ENCODE results near the gene STMP1. TPM values are rescaled to one million over a fixed set of nuclear protein-coding genes. Genes with fewer than 3 reads are reported as not detected.
A peak's percentile ranks its signal among the peaks of the same experiment; 100 is the strongest.
"Not testable (repeated sequence)": the region's sequence is repeated elsewhere in the genome, so short reads cannot be mapped to it uniquely, and the experiment has no call there.

STMP1 gene
- total RNA-seq, 1 experiment from 2014 or later: 38.4 TPM

- Mint-ChIP-seq H3K4me1 (no peaks in the 10 kb centered on the region), H3K4me3 (no peak overlapping the region), H3K27me3 (ENCODE audit: low read depth) (no peaks in the 10 kb centered on the region), H3K36me3 (ENCODE audit: insufficient read depth in 1 of 3, low read depth in 3 of 3) (peaks cover 41 to 87% (median 86%) of the 10 kb centered on the region in 3 experiments), H3K27ac (peak overlapping the region; percentile 2 to 54 (median 24); a peak in 3 of 7 replicates), H3K9me3 (no peaks in the 10 kb centered on the region)
- Histone ChIP-seq H3K79me2 (ENCODE audit: insufficient read depth, low read length) (no peaks in the 10 kb centered on the region), H3K23me2 (ENCODE audit: insufficient read length, low read depth, low read length, poor library complexity, severe bottlenecking) (no peaks in the 10 kb centered on the region), H3K14ac (ENCODE audit: insufficient read depth, low read length) (no peak overlapping the region), H3K27me3 (ENCODE audit: insufficient read depth, low read length) (no peaks in the 10 kb centered on the region), H3K9ac (ENCODE audit: extremely low read depth, insufficient read length, low read length) (no peak overlapping the region), H2AK5ac (ENCODE audit: insufficient read length, low read length) (no peak overlapping the region), H2BK12ac (ENCODE audit: insufficient read length, low read depth, low read length) (no peak overlapping the region), H4K5ac (ENCODE audit: insufficient read length, low read depth, low read length) (no peak overlapping the region), H3K4me2 (ENCODE audit: insufficient read depth, insufficient read length, low read length) (no peak overlapping the region), H2BK15ac (ENCODE audit: low read depth, low read length) (no peak overlapping the region), H4K20me1 (ENCODE audit: control insufficient read depth, insufficient read depth, insufficient read length) (no peaks in the 10 kb centered on the region), H3K4ac (ENCODE audit: low read depth, low read length) (no peak overlapping the region), H3K9me3 (ENCODE audit: control insufficient read depth, low read depth, low read length) (no peaks in the 10 kb centered on the region), H4K8ac (replicated peaks; ENCODE audit: insufficient read length, low read depth, low read length) (no peak overlapping the region), H3T11ph (ENCODE audit: low read length) (no peak overlapping the region), H3K56ac (ENCODE audit: insufficient read length, low read depth, low read length) (no peak overlapping the region), H2AFZ (ENCODE audit: low read length) (no peak overlapping the region), H2BK20ac (ENCODE audit: low read depth, low read length, poor library complexity, severe bottlenecking) (no peak overlapping the region), H3K23ac (ENCODE audit: insufficient read length, low read depth, low read length) (no peak overlapping the region), H2BK120ac (ENCODE audit: low read depth, low read length, poor library complexity, severe bottlenecking) (no peak overlapping the region), H3K4me1 (ENCODE audit: insufficient read depth, low read length) (no peaks in the 10 kb centered on the region), H4K91ac (ENCODE audit: insufficient read length, low read depth, low read length) (no peak overlapping the region), H3K79me1 (ENCODE audit: insufficient read depth, low read depth, low read length, poor library complexity, severe bottlenecking) (no peaks in the 10 kb centered on the region), H2BK5ac (ENCODE audit: insufficient read length, low read length) (no peak overlapping the region), H3K27ac (ENCODE audit: insufficient read length, low read depth, low read length) (no peak overlapping the region), H3K18ac (ENCODE audit: insufficient read length, low read depth, low read length) (no peak overlapping the region)
- WGBS (ENCODE audit: extremely low coverage, insufficient read length, low lambda C conversion rate): no CpG with 5 or more reads among the region's 7 CpGs
- no peak for TF ChIP-seq CTCF (conservative IDR thresholded peaks at IDR 0.05)
- DNase-seq: no peak
Measured at GRCh38 chr7:135634191-135634878, 28.0 kb upstream of the STMP1 start.

GRCh38 chr7:135639690-135640089, 22.6 kb upstream of the STMP1 start:
- peaks cover 35 to 89% (median 84%) of the 10 kb centered on the region in 3 experiments for H3K36me3 Mint-ChIP-seq (ENCODE audit: insufficient read depth in 1 of 3, low read depth in 3 of 3)
- not testable (repeated sequence) for H2BK12ac ChIP-seq (ENCODE audit: insufficient read length, low read depth, low read length); H3K27me3 Mint-ChIP-seq (ENCODE audit: low read depth)

More at GRCh38 chr7:135639690-135640089, 22.6 kb upstream of the STMP1 start:
- H3K4me2 ChIP-seq (ENCODE audit: insufficient read depth, insufficient read length, low read length); H3K27ac ChIP-seq (ENCODE audit: insufficient read length, low read depth, low read length); H4K5ac ChIP-seq (ENCODE audit: insufficient read length, low read depth, low read length); H2BK15ac ChIP-seq (ENCODE audit: low read depth, low read length); H3K79me1 ChIP-seq (ENCODE audit: insufficient read depth, low read depth, low read length, poor library complexity, severe bottlenecking); H3T11ph ChIP-seq (ENCODE audit: low read length); H3K79me2 ChIP-seq (ENCODE audit: insufficient read depth, low read length); H3K23ac ChIP-seq (ENCODE audit: insufficient read length, low read depth, low read length); H3K4me1 ChIP-seq (ENCODE audit: insufficient read depth, low read length); H2BK120ac ChIP-seq (ENCODE audit: low read depth, low read length, poor library complexity, severe bottlenecking); H2BK5ac ChIP-seq (ENCODE audit: insufficient read length, low read length); H2AK5ac ChIP-seq (ENCODE audit: insufficient read length, low read length); H3K4me1 Mint-ChIP-seq; H2AFZ ChIP-seq (ENCODE audit: low read length); H3K9me3 Mint-ChIP-seq; H4K20me1 ChIP-seq (ENCODE audit: control insufficient read depth, insufficient read depth, insufficient read length); H3K9ac ChIP-seq (ENCODE audit: extremely low read depth, insufficient read length, low read length); H2BK20ac ChIP-seq (ENCODE audit: low read depth, low read length, poor library complexity, severe bottlenecking); H3K4me3 Mint-ChIP-seq; H4K8ac ChIP-seq (replicated peaks; ENCODE audit: insufficient read length, low read depth, low read length); H3K9me3 ChIP-seq (ENCODE audit: control insufficient read depth, low read depth, low read length); H3K4ac ChIP-seq (ENCODE audit: low read depth, low read length); H3K27me3 ChIP-seq (ENCODE audit: insufficient read depth, low read length); H3K23me2 ChIP-seq (ENCODE audit: insufficient read length, low read depth, low read length, poor library complexity, severe bottlenecking); H3K56ac ChIP-seq (ENCODE audit: insufficient read length, low read depth, low read length); DNase-seq; H4K91ac ChIP-seq (ENCODE audit: insufficient read length, low read depth, low read length); H3K27ac Mint-ChIP-seq; H3K18ac ChIP-seq (ENCODE audit: insufficient read length, low read depth, low read length); H3K14ac ChIP-seq (ENCODE audit: insufficient read depth, low read length): not testable (repeated sequence)

Measured in H9 (cell line).